CD14-positive monocyte (primary cell): ENCODE data around the gene PISD. TPM values are rescaled to one million over a fixed set of nuclear protein-coding genes. Genes with fewer than 3 reads are reported as not detected.

Experiments
- DNase-seq, 3 donors: peaks; one replicate each; pipeline ENCODE4 v3.0.0-alpha.2; 2011 to 2022
- H2AFZ ChIP-seq: 2 replicates; pipeline ENCODE4 v1.6.0; 2012; ENCODE audit warnings: mild to moderate bottlenecking, low read depth, low read length, inconsistent platforms; ENCODE audit not compliant: insufficient read depth, poor library complexity, severe bottlenecking
- H3K27ac ChIP-seq, 2 donors: 1 replicate in 1 of 2; 2 replicates in 1 of 2; pipeline ENCODE4 v1.5.1; 2012 to 2013; ENCODE audit warnings: low read length in 2 of 2, control low read depth in 1 of 2, inconsistent platforms in 1 of 2, low read depth in 1 of 2, mild to moderate bottlenecking in 1 of 2
- H3K27me3 ChIP-seq, 2 donors: one replicate each; pipeline versions ENCODE4 v1.6.0 to v1.6.1; 2011 to 2013; ENCODE audit warnings: low read length in 2 of 2; ENCODE audit not compliant: control insufficient read depth in 2 of 2, insufficient read depth in 2 of 2
- H3K36me3 ChIP-seq, 2 donors: replicated peaks in 1 of 2; 1 replicate in 1 of 2; 2 replicates in 1 of 2; pipeline versions ENCODE4 v1.5.1 to v1.6.1; 2012 to 2013; ENCODE audit warnings: low read length in 2 of 2, control low read depth in 1 of 2, inconsistent platforms in 1 of 2, mild to moderate bottlenecking in 1 of 2; ENCODE audit not compliant: insufficient read depth in 2 of 2, control insufficient read depth in 1 of 2
- H3K4me1 ChIP-seq, 2 donors: 1 replicate in 1 of 2; 2 replicates in 1 of 2; pipeline versions ENCODE4 v1.5.1 to v1.6.1; 2012 to 2013; ENCODE audit warnings: low read length in 2 of 2, control low read depth in 1 of 2, inconsistent platforms in 1 of 2, mild to moderate bottlenecking in 1 of 2, moderate library complexity in 1 of 2; ENCODE audit not compliant: insufficient read depth in 2 of 2, control insufficient read depth in 1 of 2
- H3K4me2 ChIP-seq: replicated peaks from 2 replicates; pipeline ENCODE3; 2012; ENCODE audit warnings: low read length, moderate library complexity, mild to moderate bottlenecking; ENCODE audit not compliant: poor library complexity, severe bottlenecking; ENCODE audit errors: extremely low read depth
- H3K4me3 ChIP-seq, 3 experiments: fragments of 200-600 bp in 1 of 3; sonication (generic) in 1 of 3; replicated peaks in 1 of 3; 1 replicate in 2 of 3; 2 replicates in 1 of 3; pipeline ENCODE4 v1.5.1; 2011 to 2013; ENCODE audit warnings: low read length in 3 of 3, mild to moderate bottlenecking in 3 of 3, control low read depth in 2 of 3, low read depth in 2 of 3, inconsistent platforms in 1 of 3, moderate library complexity in 1 of 3
- H3K79me2 ChIP-seq: 2 replicates; pipeline ENCODE4 v1.6.0; 2012; ENCODE audit warnings: mild to moderate bottlenecking, control low read depth, inconsistent platforms, low read length, moderate library complexity; ENCODE audit not compliant: insufficient read depth
- H3K9ac ChIP-seq: 2 replicates; pipeline ENCODE4 v1.6.0; 2017; ENCODE audit warnings: low read length, mild to moderate bottlenecking; ENCODE audit not compliant: insufficient read depth, poor library complexity, severe bottlenecking
- H3K9me3 ChIP-seq, 2 donors: replicated peaks in 1 of 2; 1 replicate in 1 of 2; 2 replicates in 1 of 2; pipeline versions ENCODE4 v1.5.1 to v1.6.1; 2012 to 2013; ENCODE audit warnings: low read length in 2 of 2, control low read depth in 1 of 2; ENCODE audit not compliant: control insufficient read depth in 1 of 2, insufficient read depth in 1 of 2
- H4K20me1 ChIP-seq: 2 replicates; pipeline ENCODE4 v1.6.0; 2012; ENCODE audit warnings: mild to moderate bottlenecking, low read length, control low read depth, moderate library complexity; ENCODE audit not compliant: insufficient read depth
- H3K27ac Mint-ChIP-seq, 7 donors: one replicate each; pipeline ENCODE4 v1.8.0; 2020; ENCODE audit warnings: mild to moderate bottlenecking in 7 of 7, mixed read lengths in 7 of 7, moderate library complexity in 6 of 7, inconsistent platforms in 2 of 7
- H3K27me3 Mint-ChIP-seq, 3 donors: one replicate each; pipeline ENCODE4 v1.8.0; 2021 to 2022; ENCODE audit warnings: low read depth in 3 of 3, mild to moderate bottlenecking in 3 of 3, mixed read lengths in 3 of 3, moderate library complexity in 3 of 3, inconsistent platforms in 1 of 3
- H3K36me3 Mint-ChIP-seq, 2 donors: one replicate each; pipeline ENCODE4 v1.8.0; 2020; ENCODE audit warnings: mixed read lengths in 2 of 2, inconsistent platforms in 1 of 2, mild to moderate bottlenecking in 1 of 2
- H3K4me1 Mint-ChIP-seq: one replicate; pipeline ENCODE4 v1.8.0; 2020; ENCODE audit warnings: mild to moderate bottlenecking, mixed read lengths
- H3K4me3 Mint-ChIP-seq, 2 donors: one replicate each; pipeline ENCODE4 v1.8.0; 2020; ENCODE audit warnings: mild to moderate bottlenecking in 2 of 2, mixed read lengths in 2 of 2, moderate library complexity in 1 of 2
- H3K9me3 Mint-ChIP-seq, 7 donors: one replicate each; pipeline ENCODE4 v1.8.0; 2020 to 2022; ENCODE audit warnings: mixed read lengths in 7 of 7, mild to moderate bottlenecking in 6 of 7, moderate library complexity in 6 of 7, inconsistent platforms in 2 of 7
- CTCF ChIP-seq: fragments of 200-600 bp; IDR thresholded peaks from one replicate; pipeline ENCODE4 v1.8.0; 2022; ENCODE audit warnings: antibody characterized with exemption, mild to moderate bottlenecking
- WGBS: methylation state at CpG from one replicate; pipeline ENCODE4 v1.1.5; 2013; ENCODE audit warnings: missing lambda C conversion rate; ENCODE audit not compliant: insufficient coverage; 5-methylcytosine and 5-hydroxymethylcytosine counted together
- intact Hi-C, 2 donors: fragments of 100-400 bp; cut with micrococcal nuclease; formaldehyde crosslinking; loops; one replicate each; pipeline versions ENCODE4 v1.15.0 to v1.15.1; 2023
- polyA plus RNA-seq, 3 donors: library from polyadenylated mRNA; depleted of rRNA in 1 of 3; unstranded in 2 of 3; stranded (reverse) in 1 of 3; fragments of 300-500 nt in 2 of 3; fragments of >200 nt in 1 of 3; fragmentation: Illumina TruSeq in 2 of 3; gene quantifications; 1 replicate in 2 of 3; 2 replicates in 1 of 3; pipeline ENCODE4 v1.2.3, GENCODE V29; 2012 to 2021

The PISD gene
- polyA plus RNA-seq, 3 donors, result 38.1 to 112 (median 45.3) TPM

- Histone ChIP-seq H3K4me2 (peak overlapping the region; percentile 94), H3K4me3 (peak overlapping the region; percentile 60 to 96 (median 74)), H3K9ac (peak overlapping the region; percentile 88), H4K20me1 (peaks cover 40% of the 10 kb centered on the region), H3K9me3 (no peaks in the 10 kb centered on the region), H3K27ac (peak overlapping the region; percentile 97 to 98), H2AFZ (peak overlapping the region; percentile 64), H3K36me3 (peaks cover 6 to 9% of the 10 kb centered on the region in 2 donors), H3K27me3 (no peaks in the 10 kb centered on the region), H3K79me2 (peaks cover 91% of the 10 kb centered on the region), H3K4me1 (peaks cover 74 to 92% of the 10 kb centered on the region in 2 donors)
- H3K4me3 Mint-ChIP-seq, result peak overlapping the region; percentile 92 to 98
- no peak for TF ChIP-seq CTCF
- H3K27ac Mint-ChIP-seq, result peak overlapping the region; percentile 95 to 98 (median 97)
- H3K27me3 Mint-ChIP-seq, result peaks cover 0 to 3% (median 0%) of the 10 kb centered on the region in 3 donors
- peaks cover 14 to 19% of the 10 kb centered on the region in 2 donors for H3K36me3 Mint-ChIP-seq
- peaks cover 78% of the 10 kb centered on the region for H3K4me1 Mint-ChIP-seq
- peaks cover 0 to 2% (median 0%) of the 10 kb centered on the region in 7 donors for H3K9me3 Mint-ChIP-seq
- WGBS, result 4% methylated on average over 5 of the region's 10 CpGs
- peak; percentile 79 to 84 (median 80) for DNase-seq
- intact Hi-C loops, result loop anchor here (5.0 to 10.0 kb wide), 4 partner anchors 143 to 475 kb away; partner anchors contain the start of genes PATZ1 (in 1 of the 2), RNF185 (in 1 of the 2), SFI1 (in 1 of the 2) and YWHAH (in 1 of the 2)
Measured at GRCh38 chr22:31637447-31637890, 24.5 kb downstream of the PISD start.

GRCh38 chr22:31635638-31636306, 26.2 kb downstream of the PISD start:
- Histone ChIP-seq H3K9me3 (no peaks in the 10 kb centered on the region), H3K9ac (no peak overlapping the region), H2AFZ (no peak overlapping the region), H3K4me2 (peak overlapping the region; percentile 49), H3K4me3 (peak overlapping the region in 1 of 3 experiments; percentile 45), H3K36me3 (peaks cover 15 to 21% of the 10 kb centered on the region in 2 donors), H3K79me2 (peaks cover 92% of the 10 kb centered on the region), H4K20me1 (peaks cover 57% of the 10 kb centered on the region), H3K4me1 (peaks cover 74 to 93% of the 10 kb centered on the region in 2 donors), H3K27me3 (no peaks in the 10 kb centered on the region), H3K27ac (peak overlapping the region; percentile 46 to 64)
- DNase-seq, result no peak
- Mint-ChIP-seq H3K4me1 (peaks cover 80% of the 10 kb centered on the region), H3K27me3 (peaks cover 0 to 3% (median 0%) of the 10 kb centered on the region in 3 donors), H3K9me3 (peaks cover 0 to 2% (median 0%) of the 10 kb centered on the region in 7 donors), H3K4me3 (peak overlapping the region; percentile 50 to 75), H3K36me3 (peaks cover 18 to 30% of the 10 kb centered on the region in 2 donors), H3K27ac (peak overlapping the region; percentile 73 to 91 (median 88))
- intact Hi-C loops, result loop anchor here (2.0 to 10.0 kb wide), 5 partner anchors 75 to 473 kb away; partner anchors contain the start of genes PATZ1 (in 1 of the 2), RNF185 (in 1 of the 2), SFI1 (in 1 of the 2) and YWHAH (in 1 of the 2)
- WGBS, result over 99% methylated on average over 12 of the region's 13 CpGs
- no peak for TF ChIP-seq CTCF
